Osteoblast (primary cell): ENCODE data around the gene SMIM20. TPM values are rescaled to one million over a fixed set of nuclear protein-coding genes. Genes with fewer than 3 reads are reported as not detected.
A peak's percentile ranks its signal among the peaks of the same experiment; 100 is the strongest.

Source experiments
- DNase-seq: peaks from one replicate; pipeline ENCODE4 v3.0.0; 2011; ENCODE audit warnings: low spot score, mixed read lengths; ENCODE audit not compliant: insufficient read length; ENCODE audit errors: missing footprints
- H2AFZ ChIP-seq: 2 replicates; pipeline ENCODE4 v1.6.0; 2011; ENCODE audit warnings: mild to moderate bottlenecking, low read length
- H3K27ac ChIP-seq: 2 replicates; pipeline ENCODE4 v1.5.1; 2011; ENCODE audit warnings: mild to moderate bottlenecking, low read depth, low read length, moderate library complexity
- H3K27me3 ChIP-seq: 2 replicates; pipeline ENCODE4 v1.6.0; 2012; ENCODE audit warnings: mild to moderate bottlenecking, control low read depth, inconsistent platforms, low read length, moderate library complexity; ENCODE audit not compliant: insufficient read depth
- H3K36me3 ChIP-seq: 2 replicates; pipeline ENCODE4 v1.5.1; 2011; ENCODE audit warnings: mild to moderate bottlenecking, low read length, control low read depth, moderate library complexity; ENCODE audit not compliant: insufficient read depth
- H3K4me1 ChIP-seq: 2 replicates; pipeline ENCODE4 v1.5.1; 2011; ENCODE audit warnings: mild to moderate bottlenecking, low read length, control low read depth, moderate library complexity; ENCODE audit not compliant: insufficient read depth
- H3K4me2 ChIP-seq: 2 replicates; pipeline ENCODE4 v1.6.0; 2011; ENCODE audit warnings: mild to moderate bottlenecking, low read length; ENCODE audit not compliant: insufficient read depth
- H3K4me3 ChIP-seq: fragments of 200-600 bp; sonication (generic); 3 replicates; pipeline ENCODE4 v1.5.1; 2012; ENCODE audit warnings: mild to moderate bottlenecking, low read length, inconsistent platforms; ENCODE audit not compliant: insufficient read depth
- H3K79me2 ChIP-seq: 2 replicates; pipeline ENCODE4 v1.6.0; 2012; ENCODE audit warnings: mild to moderate bottlenecking, low read length, control low read depth, inconsistent platforms; ENCODE audit not compliant: insufficient read depth
- H3K9me3 ChIP-seq: 2 replicates; pipeline ENCODE4 v1.5.1; 2011; ENCODE audit warnings: low read depth, low read length, control low read depth
- H4K20me1 ChIP-seq: 2 replicates; pipeline ENCODE4 v1.6.0; 2012; ENCODE audit warnings: mild to moderate bottlenecking, low read length, control low read depth; ENCODE audit not compliant: insufficient read depth
- total RNA-seq: library from RNA; depleted of rRNA; stranded (reverse); fragments of >200 nt; gene quantifications from 2 replicates; pipeline ENCODE4 v1.2.3, GENCODE V29; 2012
- TF ChIP-seq, protein P1 (sequence below): IDR thresholded peaks from 2 replicates; pipeline ENCODE4 v1.5.1; 2011; ENCODE audit warnings: mild to moderate bottlenecking, low read depth, low read length, moderate library complexity; ENCODE audit errors: extremely low read depth

The SMIM20 gene
- total RNA-seq, 1 donor = 34.7 TPM

DNA sequence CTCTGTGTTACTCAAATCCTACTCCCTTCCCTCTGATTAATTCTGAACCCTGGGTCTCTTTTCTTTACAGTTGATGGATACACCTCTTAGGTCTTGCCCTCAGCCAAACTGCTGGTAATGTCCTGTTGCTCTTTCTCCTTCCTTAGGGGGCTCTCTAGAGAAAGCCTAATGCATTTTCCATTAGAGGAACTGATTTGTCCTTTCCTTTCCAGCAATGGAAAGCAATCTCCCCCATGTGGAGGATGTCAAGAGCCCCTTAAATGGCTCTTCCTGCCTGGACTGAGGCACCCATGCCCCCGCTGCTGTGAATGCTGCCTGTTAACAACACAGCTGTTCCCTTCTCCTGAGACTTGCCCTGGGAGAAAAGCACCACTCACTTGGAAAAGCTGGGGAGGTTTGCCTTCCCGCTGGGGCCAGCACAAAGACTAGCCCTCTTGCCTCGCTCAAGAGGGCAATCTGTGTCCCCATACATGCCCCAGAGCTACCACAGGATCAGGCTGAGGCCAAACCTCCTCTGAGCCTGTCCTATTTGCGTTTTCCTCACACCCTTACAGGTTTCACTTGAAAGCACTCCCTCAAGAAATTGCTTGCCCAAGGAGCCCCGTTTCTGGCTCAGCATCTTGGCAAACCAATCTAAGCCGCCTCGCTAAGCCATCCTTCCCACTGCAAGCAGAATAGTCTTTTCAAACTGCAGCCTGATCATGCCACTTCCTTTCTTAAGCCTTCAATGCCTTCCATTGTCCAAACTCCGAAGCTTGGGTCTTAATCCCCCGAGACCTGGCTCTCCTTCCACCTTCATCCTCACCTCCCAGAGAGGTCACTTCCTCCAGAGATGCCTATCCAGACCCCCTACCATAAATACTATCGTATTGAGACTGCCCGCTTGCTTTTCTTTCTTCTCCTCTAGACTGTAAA is 23.2 kb upstream of the SMIM20 start:
- DNase-seq = no peak
- H4K20me1 ChIP-seq = no peaks in the 10 kb centered on the region
- H3K4me3 ChIP-seq = no peak overlapping the region
- H3K4me1 ChIP-seq = peaks cover 6% of the 10 kb centered on the region
- no peaks in the 10 kb centered on the region for H3K36me3 ChIP-seq
- H3K27ac ChIP-seq = no peak overlapping the region
- H2AFZ ChIP-seq = peak overlapping the region; percentile 37
- no peak overlapping the region for H3K4me2 ChIP-seq
- no peaks in the 10 kb centered on the region for H3K27me3 ChIP-seq
- no peaks in the 10 kb centered on the region for H3K9me3 ChIP-seq
- no peaks in the 10 kb centered on the region for H3K79me2 ChIP-seq
- TF ChIP-seq, protein P1, sequence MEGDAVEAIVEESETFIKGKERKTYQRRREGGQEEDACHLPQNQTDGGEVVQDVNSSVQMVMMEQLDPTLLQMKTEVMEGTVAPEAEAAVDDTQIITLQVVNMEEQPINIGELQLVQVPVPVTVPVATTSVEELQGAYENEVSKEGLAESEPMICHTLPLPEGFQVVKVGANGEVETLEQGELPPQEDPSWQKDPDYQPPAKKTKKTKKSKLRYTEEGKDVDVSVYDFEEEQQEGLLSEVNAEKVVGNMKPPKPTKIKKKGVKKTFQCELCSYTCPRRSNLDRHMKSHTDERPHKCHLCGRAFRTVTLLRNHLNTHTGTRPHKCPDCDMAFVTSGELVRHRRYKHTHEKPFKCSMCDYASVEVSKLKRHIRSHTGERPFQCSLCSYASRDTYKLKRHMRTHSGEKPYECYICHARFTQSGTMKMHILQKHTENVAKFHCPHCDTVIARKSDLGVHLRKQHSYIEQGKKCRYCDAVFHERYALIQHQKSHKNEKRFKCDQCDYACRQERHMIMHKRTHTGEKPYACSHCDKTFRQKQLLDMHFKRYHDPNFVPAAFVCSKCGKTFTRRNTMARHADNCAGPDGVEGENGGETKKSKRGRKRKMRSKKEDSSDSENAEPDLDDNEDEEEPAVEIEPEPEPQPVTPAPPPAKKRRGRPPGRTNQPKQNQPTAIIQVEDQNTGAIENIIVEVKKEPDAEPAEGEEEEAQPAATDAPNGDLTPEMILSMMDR = no peak

DNA sequence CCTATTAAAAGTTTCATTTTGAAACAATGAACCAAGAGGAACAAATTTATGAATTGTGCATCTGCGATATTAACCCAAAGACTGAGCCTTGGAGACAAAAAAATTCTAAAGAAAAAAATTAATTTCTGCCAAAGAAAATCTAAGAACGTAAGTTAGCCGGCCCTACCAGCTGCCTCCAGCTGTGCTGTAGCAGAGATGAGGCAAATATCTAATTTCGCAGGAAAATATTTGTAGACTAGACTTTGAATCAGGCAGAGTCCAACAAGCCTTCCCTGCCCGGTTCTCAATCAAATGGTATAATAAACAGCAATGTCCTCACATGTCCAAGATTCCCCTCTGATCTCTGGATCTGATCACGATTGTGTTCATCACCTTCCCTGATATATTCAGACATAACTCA is 21.2 kb upstream of the SMIM20 start:
- H3K4me1 ChIP-seq = peaks cover 9% of the 10 kb centered on the region
- no peak overlapping the region for H3K27ac ChIP-seq
- no peaks in the 10 kb centered on the region for H3K79me2 ChIP-seq
- no peaks in the 10 kb centered on the region for H3K27me3 ChIP-seq
- no peaks in the 10 kb centered on the region for H4K20me1 ChIP-seq
- H3K36me3 ChIP-seq = no peaks in the 10 kb centered on the region
- H3K9me3 ChIP-seq = no peaks in the 10 kb centered on the region
- TF ChIP-seq, protein P1 = no peak
- H3K4me3 ChIP-seq = no peak overlapping the region
- DNase-seq = no peak
- no peak overlapping the region for H3K4me2 ChIP-seq
- no peak overlapping the region for H2AFZ ChIP-seq

DNA sequence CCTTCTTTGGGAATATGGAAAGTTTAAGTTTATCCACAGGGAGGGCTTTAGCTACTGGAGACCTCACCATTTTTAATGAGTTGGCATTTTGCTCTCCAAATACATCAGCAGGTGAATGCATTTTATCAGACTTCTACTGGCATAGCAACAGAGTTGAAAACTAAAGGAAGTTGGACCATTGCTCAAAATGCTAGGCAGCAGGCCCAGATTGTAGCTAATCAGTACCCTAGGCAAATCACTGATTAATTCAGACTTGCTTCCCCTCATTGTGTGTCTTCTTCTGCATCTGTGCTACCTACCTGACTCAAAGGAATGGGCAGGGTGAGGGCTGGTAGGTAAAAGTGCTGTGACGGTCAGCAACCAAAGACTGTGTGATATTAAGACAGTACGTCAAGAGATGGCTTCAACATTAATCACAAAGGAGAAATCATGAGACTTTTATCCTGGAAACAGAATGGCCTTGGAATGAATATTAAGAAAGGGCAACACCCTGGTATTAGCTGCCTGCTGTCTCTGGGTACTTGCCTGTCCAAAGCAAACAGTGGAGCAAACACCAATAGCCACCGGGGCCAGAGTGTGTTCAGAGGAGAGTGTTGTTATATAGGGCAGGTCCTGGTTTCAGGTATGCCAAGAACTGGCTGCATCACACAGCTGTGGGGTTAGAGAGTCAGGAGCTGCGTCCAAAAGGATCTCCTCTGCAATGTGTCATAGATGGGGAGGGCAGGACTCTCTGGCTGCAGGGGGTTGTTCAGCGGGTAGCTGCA is 17.1 kb upstream of the SMIM20 start:
- no peak overlapping the region for H3K27ac ChIP-seq
- no peaks in the 10 kb centered on the region for H4K20me1 ChIP-seq
- DNase-seq = no peak
- TF ChIP-seq, protein P1 = no peak
- H3K36me3 ChIP-seq = no peaks in the 10 kb centered on the region
- H3K27me3 ChIP-seq = no peaks in the 10 kb centered on the region
- no peak overlapping the region for H3K4me3 ChIP-seq
- no peaks in the 10 kb centered on the region for H3K79me2 ChIP-seq
- no peak overlapping the region for H3K4me2 ChIP-seq
- H2AFZ ChIP-seq = no peak overlapping the region
- H3K4me1 ChIP-seq = peaks cover 14% of the 10 kb centered on the region
- H3K9me3 ChIP-seq = no peaks in the 10 kb centered on the region

DNA sequence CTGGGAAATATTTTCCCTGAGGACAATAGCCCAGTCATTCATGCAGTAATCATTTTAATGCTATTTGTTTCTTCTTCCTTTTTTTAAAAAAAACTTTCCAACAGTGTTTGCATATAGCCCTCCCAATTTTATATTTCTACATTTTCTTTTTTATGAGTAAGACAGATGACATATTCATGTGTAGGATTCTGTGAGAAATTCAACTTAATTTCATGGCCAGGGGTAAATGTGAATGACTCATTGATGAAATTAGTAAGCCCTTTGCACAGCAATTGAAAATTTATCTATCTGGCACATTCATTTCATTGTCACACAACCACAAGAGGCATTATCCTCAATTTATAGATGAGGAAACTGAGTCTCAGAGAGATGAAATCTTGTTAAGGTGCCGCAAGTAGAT is 13.7 kb upstream of the SMIM20 start:
- no peaks in the 10 kb centered on the region for H3K36me3 ChIP-seq
- no peak overlapping the region for H2AFZ ChIP-seq
- TF ChIP-seq, protein P1 = no peak
- peaks cover 14% of the 10 kb centered on the region for H3K4me1 ChIP-seq
- no peaks in the 10 kb centered on the region for H4K20me1 ChIP-seq
- no peak overlapping the region for H3K4me2 ChIP-seq
- no peaks in the 10 kb centered on the region for H3K79me2 ChIP-seq
- H3K9me3 ChIP-seq = no peaks in the 10 kb centered on the region
- DNase-seq = peak; percentile 21
- H3K27ac ChIP-seq = no peak overlapping the region
- H3K4me3 ChIP-seq = no peak overlapping the region
- H3K27me3 ChIP-seq = no peaks in the 10 kb centered on the region
